ENCODE data around the gene DCBLD1. TPM values are rescaled to one million over a fixed set of nuclear protein-coding genes. Genes with fewer than 3 reads are reported as not detected.

The DCBLD1 gene
- total and polyA plus RNA-seq, 4 donors, result 10.0 to 38.1 (median 13.0) TPM

DNA sequence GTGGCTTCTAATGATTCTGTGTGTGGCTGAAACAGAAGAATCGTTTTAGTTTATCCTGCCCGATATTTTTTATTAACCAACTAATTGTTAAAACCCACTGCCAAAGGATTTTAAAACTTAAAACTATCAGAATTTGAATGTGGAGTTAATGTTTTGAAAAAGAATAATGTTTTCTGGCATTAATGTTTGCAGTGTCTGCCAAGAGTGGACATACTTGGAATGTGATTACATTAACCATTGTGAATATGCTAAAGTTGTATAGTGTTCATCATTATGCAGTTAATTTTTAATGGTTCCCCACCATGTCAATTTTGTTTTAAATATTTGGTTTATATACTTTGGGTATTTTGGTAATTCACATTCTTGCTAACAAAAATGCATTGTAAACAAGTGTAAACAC lies 24.4 kb downstream of the DCBLD1 start:
- Histone ChIP-seq H3K9ac (ENCODE audit: insufficient read depth in 1 of 2, low read length in 2 of 2) (no peak overlapping the region), H3K9me3 (ENCODE audit: control insufficient read depth in 4 of 4, insufficient read depth in 3 of 4, low read length in 3 of 4) (no peaks in the 10 kb centered on the region), H3K4me3 (no peak overlapping the region), H3K27me3 (ENCODE audit: control insufficient read depth in 3 of 3, insufficient read depth in 3 of 3, low read length in 2 of 3) (no peaks in the 10 kb centered on the region), H3K27ac (ENCODE audit: low read depth in 1 of 2, low read length in 1 of 2) (no peak overlapping the region), H3K36me3 (ENCODE audit: control insufficient read depth in 4 of 4, insufficient read depth in 4 of 4, low read length in 4 of 4) (peaks cover 0 to 18% (median 9%) of the 10 kb centered on the region in 4 donors), H3K4me1 (ENCODE audit: control insufficient read depth in 5 of 5, insufficient read depth in 5 of 5, low read length in 5 of 5) (peaks cover 0 to 37% (median 5%) of the 10 kb centered on the region in 5 donors)
- DNase-seq, result peak in 2 of 3 donors; percentile 87 to 90
- TF ChIP-seq, protein P1, sequence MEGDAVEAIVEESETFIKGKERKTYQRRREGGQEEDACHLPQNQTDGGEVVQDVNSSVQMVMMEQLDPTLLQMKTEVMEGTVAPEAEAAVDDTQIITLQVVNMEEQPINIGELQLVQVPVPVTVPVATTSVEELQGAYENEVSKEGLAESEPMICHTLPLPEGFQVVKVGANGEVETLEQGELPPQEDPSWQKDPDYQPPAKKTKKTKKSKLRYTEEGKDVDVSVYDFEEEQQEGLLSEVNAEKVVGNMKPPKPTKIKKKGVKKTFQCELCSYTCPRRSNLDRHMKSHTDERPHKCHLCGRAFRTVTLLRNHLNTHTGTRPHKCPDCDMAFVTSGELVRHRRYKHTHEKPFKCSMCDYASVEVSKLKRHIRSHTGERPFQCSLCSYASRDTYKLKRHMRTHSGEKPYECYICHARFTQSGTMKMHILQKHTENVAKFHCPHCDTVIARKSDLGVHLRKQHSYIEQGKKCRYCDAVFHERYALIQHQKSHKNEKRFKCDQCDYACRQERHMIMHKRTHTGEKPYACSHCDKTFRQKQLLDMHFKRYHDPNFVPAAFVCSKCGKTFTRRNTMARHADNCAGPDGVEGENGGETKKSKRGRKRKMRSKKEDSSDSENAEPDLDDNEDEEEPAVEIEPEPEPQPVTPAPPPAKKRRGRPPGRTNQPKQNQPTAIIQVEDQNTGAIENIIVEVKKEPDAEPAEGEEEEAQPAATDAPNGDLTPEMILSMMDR (IDR thresholded peaks at IDR 0.05; ENCODE audit: control extremely low read depth, extremely low read depth), result no peak
- WGBS, 2 donors, result 61 to 72% methylated on average over 2 of the region's 2 CpGs
- ATAC-seq (ENCODE audit: insufficient read depth, low FRiP score), result no peak

DNA sequence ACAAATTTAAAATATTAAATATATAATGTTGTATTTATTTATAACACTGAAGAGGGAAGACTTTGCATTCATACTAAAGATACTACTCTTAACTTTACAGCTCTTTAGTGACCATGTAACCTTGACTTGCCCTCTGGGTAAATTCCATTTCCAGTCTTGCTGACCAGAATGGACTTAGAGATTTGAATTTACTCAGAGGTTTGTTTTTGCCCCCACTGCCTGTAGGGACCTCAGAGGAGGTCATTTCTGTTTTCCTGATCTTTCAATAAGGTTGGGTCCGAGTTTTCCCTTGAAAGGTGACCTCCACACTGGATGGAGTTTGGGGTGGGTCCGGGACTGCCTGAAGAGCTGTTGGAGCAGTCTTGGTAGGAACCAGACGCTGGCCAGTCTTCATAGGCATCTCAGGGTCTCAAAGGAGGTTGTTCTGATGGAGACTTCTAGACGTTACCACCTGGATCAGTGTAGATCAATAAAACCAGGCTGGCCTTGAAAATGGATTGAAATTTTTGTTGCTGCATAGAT lies 26.0 kb downstream of the DCBLD1 start:
- DNase-seq, result no peak
- H3K4me3 ChIP-seq, result no peak overlapping the region
- ATAC-seq (ENCODE audit: insufficient read depth, low FRiP score), result no peak
- peaks cover 0 to 18% (median 9%) of the 10 kb centered on the region in 4 donors for H3K36me3 ChIP-seq (ENCODE audit: control insufficient read depth in 4 of 4, insufficient read depth in 4 of 4, low read length in 4 of 4)
- no peaks in the 10 kb centered on the region for H3K9me3 ChIP-seq (ENCODE audit: control insufficient read depth in 4 of 4, insufficient read depth in 3 of 4, low read length in 3 of 4)
- peaks cover 0 to 43% (median 5%) of the 10 kb centered on the region in 5 donors for H3K4me1 ChIP-seq (ENCODE audit: control insufficient read depth in 5 of 5, insufficient read depth in 5 of 5, low read length in 5 of 5)
- TF ChIP-seq, protein P1 (IDR thresholded peaks at IDR 0.05; ENCODE audit: control extremely low read depth, extremely low read depth), result no peak
- H3K27me3 ChIP-seq (ENCODE audit: control insufficient read depth in 3 of 3, insufficient read depth in 3 of 3, low read length in 2 of 3), result no peaks in the 10 kb centered on the region
- H3K9ac ChIP-seq (ENCODE audit: insufficient read depth in 1 of 2, low read length in 2 of 2), result no peak overlapping the region
- WGBS, 2 donors, result 92 to 93% methylated on average over 4 of the region's 4 CpGs
- H3K27ac ChIP-seq (ENCODE audit: low read depth in 1 of 2, low read length in 1 of 2), result no peak overlapping the region

DNA sequence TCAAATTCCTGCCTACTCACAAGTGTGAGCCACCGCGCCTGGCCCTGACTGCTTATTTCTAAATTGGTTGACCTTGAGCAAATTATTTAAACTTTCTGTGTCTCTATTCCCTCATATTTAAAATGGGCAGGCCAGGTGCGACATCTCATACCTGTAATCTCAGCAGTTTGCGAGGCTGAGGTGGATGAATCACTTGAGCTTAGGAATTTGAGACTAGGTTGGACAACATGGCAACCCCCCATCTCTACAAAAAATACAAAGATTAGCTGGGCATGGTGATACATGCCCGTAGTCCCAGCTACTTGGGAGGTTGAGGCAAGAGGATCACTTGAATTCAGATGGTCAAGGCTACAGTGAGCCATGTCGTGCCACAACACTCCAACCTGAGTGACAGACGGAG lies 26.5 kb downstream of the DCBLD1 start:
- no peak for ATAC-seq (ENCODE audit: insufficient read depth, low FRiP score)
- 96 to 97% methylated on average over 7 of the region's 7 CpGs for WGBS, 2 donors
- Histone ChIP-seq H3K9ac (ENCODE audit: insufficient read depth in 1 of 2, low read length in 2 of 2) (no peak overlapping the region), H3K4me1 (ENCODE audit: control insufficient read depth in 5 of 5, insufficient read depth in 5 of 5, low read length in 5 of 5) (peaks cover 0 to 43% (median 5%) of the 10 kb centered on the region in 5 donors), H3K27me3 (ENCODE audit: control insufficient read depth in 3 of 3, insufficient read depth in 3 of 3, low read length in 2 of 3) (no peaks in the 10 kb centered on the region), H3K27ac (ENCODE audit: low read depth in 1 of 2, low read length in 1 of 2) (no peak overlapping the region), H3K9me3 (ENCODE audit: control insufficient read depth in 4 of 4, insufficient read depth in 3 of 4, low read length in 3 of 4) (no peaks in the 10 kb centered on the region), H3K4me3 (no peak overlapping the region), H3K36me3 (ENCODE audit: control insufficient read depth in 4 of 4, insufficient read depth in 4 of 4, low read length in 4 of 4) (peaks cover 0 to 13% (median 9%) of the 10 kb centered on the region in 4 donors)
- TF ChIP-seq, protein P1 (IDR thresholded peaks at IDR 0.05; ENCODE audit: control extremely low read depth, extremely low read depth), result no peak
- no peak for DNase-seq

Measured in lung (tissue), 12 donors.